NCI-H524 (cell line): Measurements from ENCODE around the gene SGCD.

Experiments used
- DNase-seq, 2 experiments: peaks; one replicate each; lab custom pipeline; 2025; lab: John Stamatoyannopoulos, UW

SGCD gene

GRCh38 chr5:156361436-156362109 is 34.6 kb downstream of the SGCD start:
- DNase-seq = no peak

- no peak for DNase-seq
These were observed 36.9 kb downstream of the SGCD start for GRCh38 chr5:156363861-156364260.

- no peak for DNase-seq
These were observed 39.6 kb downstream of the SGCD start for GRCh38 chr5:156366521-156366920.

GRCh38 chr5:156367597-156367996 is 40.6 kb downstream of the SGCD start:
- DNase-seq = peak in 1 of 2 experiments; percentile 8

- DNase-seq = no peak
These were observed 49.0 kb downstream of the SGCD start for GRCh38 chr5:156375895-156376495.

- DNase-seq = no peak
These were observed 49.8 kb downstream of the SGCD start for GRCh38 chr5:156376751-156377150.

GRCh38 chr5:156378159-156378558 is 51.2 kb downstream of the SGCD start:
- DNase-seq = no peak

GRCh38 chr5:156379206-156379605 is 52.2 kb downstream of the SGCD start:
- peak; percentile 22 to 59 for DNase-seq

GRCh38 chr5:156380848-156381247 is 53.9 kb downstream of the SGCD start:
- no peak for DNase-seq

GRCh38 chr5:156383510-156384265 is 56.7 kb downstream of the SGCD start:
- peak in 1 of 2 experiments; percentile 3 for DNase-seq

GRCh38 chr5:156385416-156385815 is 58.5 kb downstream of the SGCD start:
- DNase-seq = no peak

GRCh38 chr5:156386976-156387375 is 60.0 kb downstream of the SGCD start:
- peak in 1 of 2 experiments; percentile 4 for DNase-seq

GRCh38 chr5:156387391-156387790 is 60.4 kb downstream of the SGCD start:
- DNase-seq = no peak

- DNase-seq = peak in 1 of 2 experiments; percentile 19
These were observed 61.3 kb downstream of the SGCD start for GRCh38 chr5:156388233-156388632.

- DNase-seq = no peak
These were observed 64.2 kb downstream of the SGCD start for GRCh38 chr5:156391139-156391538.

GRCh38 chr5:156393980-156394379 is 67.0 kb downstream of the SGCD start:
- DNase-seq = no peak

GRCh38 chr5:156394642-156395305 is 67.8 kb downstream of the SGCD start:
- DNase-seq = no peak

- DNase-seq = no peak
These were observed 68.3 kb downstream of the SGCD start for GRCh38 chr5:156395306-156395675.

GRCh38 chr5:156396063-156396829 is 69.3 kb downstream of the SGCD start:
- DNase-seq = no peak

GRCh38 chr5:156396830-156397081 is 69.8 kb downstream of the SGCD start:
- DNase-seq = no peak

GRCh38 chr5:156399323-156399722 is 72.4 kb downstream of the SGCD start:
- no peak for DNase-seq
